Gastroesophageal sphincter (tissue), 3 donors: ENCODE measurements around the gene GDF7.

Experiments used
- EP300 ChIP-seq: sonication (generic); formaldehyde crosslinking; IDR thresholded peaks from one replicate; pipeline ENCODE4 v1.6.1; 2017; ENCODE audit warnings: antibody characterized with exemption, mild to moderate bottlenecking
- POLR2A ChIP-seq, 2 donors: fragments of 450-650 bp; IDR thresholded peaks; one replicate each; pipeline ENCODE4 v1.6.1; 2017; ENCODE audit warnings: antibody characterized with exemption in 2 of 2, mild to moderate bottlenecking in 2 of 2, moderate library complexity in 1 of 2
- POLR2AphosphoS5 ChIP-seq: sonication (generic); formaldehyde crosslinking; IDR thresholded peaks from one replicate; pipeline ENCODE4 v1.6.1; 2017; ENCODE audit warnings: antibody characterized with exemption
- TF ChIP-seq, protein P1 (sequence below), 4 experiments: fragments of 200-600 bp in 2 of 4; fragments of 450-650 bp in 2 of 4; sonication (generic) in 1 of 4; IDR thresholded peaks; one replicate each; pipeline ENCODE4 v1.5.1; 2017 to 2019; ENCODE audit warnings: antibody characterized with exemption in 4 of 4, mild to moderate bottlenecking in 2 of 4, moderate library complexity in 2 of 4

DNA sequence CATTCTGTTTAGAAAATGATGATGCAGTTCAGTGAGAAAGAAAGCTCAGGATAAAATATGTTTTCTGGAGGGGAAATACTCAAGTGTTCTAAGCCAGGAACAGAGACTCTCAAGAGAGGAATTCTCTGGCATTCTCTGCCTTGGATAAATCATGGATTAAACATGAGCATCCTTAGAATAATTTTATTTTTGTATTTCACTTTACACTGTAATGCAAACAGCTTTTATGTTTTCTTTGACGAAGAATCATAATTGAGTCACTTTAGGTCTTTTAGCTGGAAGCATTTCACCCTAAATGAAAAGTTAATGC, 11.1 kb downstream of the GDF7 start:
- TF ChIP-seq, protein P1, sequence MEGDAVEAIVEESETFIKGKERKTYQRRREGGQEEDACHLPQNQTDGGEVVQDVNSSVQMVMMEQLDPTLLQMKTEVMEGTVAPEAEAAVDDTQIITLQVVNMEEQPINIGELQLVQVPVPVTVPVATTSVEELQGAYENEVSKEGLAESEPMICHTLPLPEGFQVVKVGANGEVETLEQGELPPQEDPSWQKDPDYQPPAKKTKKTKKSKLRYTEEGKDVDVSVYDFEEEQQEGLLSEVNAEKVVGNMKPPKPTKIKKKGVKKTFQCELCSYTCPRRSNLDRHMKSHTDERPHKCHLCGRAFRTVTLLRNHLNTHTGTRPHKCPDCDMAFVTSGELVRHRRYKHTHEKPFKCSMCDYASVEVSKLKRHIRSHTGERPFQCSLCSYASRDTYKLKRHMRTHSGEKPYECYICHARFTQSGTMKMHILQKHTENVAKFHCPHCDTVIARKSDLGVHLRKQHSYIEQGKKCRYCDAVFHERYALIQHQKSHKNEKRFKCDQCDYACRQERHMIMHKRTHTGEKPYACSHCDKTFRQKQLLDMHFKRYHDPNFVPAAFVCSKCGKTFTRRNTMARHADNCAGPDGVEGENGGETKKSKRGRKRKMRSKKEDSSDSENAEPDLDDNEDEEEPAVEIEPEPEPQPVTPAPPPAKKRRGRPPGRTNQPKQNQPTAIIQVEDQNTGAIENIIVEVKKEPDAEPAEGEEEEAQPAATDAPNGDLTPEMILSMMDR (IDR thresholded peaks at IDR 0.05), result no peak
- TF ChIP-seq POLR2A (IDR thresholded peaks at IDR 0.05) (no peak), EP300 (no peak), POLR2AphosphoS5 (no peak)
